Epithelial cell of esophagus (primary cell): ENCODE measurements around the gene TMCO4.

Source experiments
- DNase-seq: peaks from one replicate; pipeline ENCODE4 v3.0.0; 2010; ENCODE audit warnings: low read depth
- H3K4me3 ChIP-seq: 2 replicates; pipeline ENCODE4 v1.5.1; 2011; ENCODE audit warnings: mild to moderate bottlenecking, low read length, control low read depth
- TF ChIP-seq, protein P1 (sequence below): IDR thresholded peaks from 2 replicates; pipeline ENCODE4 v1.5.1; 2011; ENCODE audit warnings: low read depth, mild to moderate bottlenecking, low read length, control low read depth, inconsistent platforms; ENCODE audit not compliant: insufficient read depth; ENCODE audit errors: missing control alignments

TMCO4 gene

DNA sequence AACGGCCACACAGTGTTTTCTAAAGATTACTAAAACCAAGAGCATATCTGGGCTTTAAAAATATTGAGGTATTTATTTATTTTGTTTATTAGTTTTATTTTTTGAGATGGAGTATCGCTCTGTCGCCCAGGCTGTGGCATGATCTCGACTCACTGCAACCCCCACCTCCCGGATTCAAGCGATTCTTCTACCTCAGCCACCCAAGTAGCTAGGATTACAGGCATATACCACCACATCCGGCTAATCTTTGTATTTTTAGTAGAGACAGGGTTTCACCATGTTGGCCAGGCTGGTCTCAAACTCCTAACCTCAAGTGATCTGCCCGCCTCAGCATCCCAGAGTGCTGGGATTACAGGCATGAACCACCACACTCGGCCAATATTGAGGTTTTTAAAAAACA, 23.9 kb downstream of the TMCO4 start:
- TF ChIP-seq, protein P1, sequence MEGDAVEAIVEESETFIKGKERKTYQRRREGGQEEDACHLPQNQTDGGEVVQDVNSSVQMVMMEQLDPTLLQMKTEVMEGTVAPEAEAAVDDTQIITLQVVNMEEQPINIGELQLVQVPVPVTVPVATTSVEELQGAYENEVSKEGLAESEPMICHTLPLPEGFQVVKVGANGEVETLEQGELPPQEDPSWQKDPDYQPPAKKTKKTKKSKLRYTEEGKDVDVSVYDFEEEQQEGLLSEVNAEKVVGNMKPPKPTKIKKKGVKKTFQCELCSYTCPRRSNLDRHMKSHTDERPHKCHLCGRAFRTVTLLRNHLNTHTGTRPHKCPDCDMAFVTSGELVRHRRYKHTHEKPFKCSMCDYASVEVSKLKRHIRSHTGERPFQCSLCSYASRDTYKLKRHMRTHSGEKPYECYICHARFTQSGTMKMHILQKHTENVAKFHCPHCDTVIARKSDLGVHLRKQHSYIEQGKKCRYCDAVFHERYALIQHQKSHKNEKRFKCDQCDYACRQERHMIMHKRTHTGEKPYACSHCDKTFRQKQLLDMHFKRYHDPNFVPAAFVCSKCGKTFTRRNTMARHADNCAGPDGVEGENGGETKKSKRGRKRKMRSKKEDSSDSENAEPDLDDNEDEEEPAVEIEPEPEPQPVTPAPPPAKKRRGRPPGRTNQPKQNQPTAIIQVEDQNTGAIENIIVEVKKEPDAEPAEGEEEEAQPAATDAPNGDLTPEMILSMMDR, result no peak
- DNase-seq, result no peak
- no peak overlapping the region for H3K4me3 ChIP-seq

DNA sequence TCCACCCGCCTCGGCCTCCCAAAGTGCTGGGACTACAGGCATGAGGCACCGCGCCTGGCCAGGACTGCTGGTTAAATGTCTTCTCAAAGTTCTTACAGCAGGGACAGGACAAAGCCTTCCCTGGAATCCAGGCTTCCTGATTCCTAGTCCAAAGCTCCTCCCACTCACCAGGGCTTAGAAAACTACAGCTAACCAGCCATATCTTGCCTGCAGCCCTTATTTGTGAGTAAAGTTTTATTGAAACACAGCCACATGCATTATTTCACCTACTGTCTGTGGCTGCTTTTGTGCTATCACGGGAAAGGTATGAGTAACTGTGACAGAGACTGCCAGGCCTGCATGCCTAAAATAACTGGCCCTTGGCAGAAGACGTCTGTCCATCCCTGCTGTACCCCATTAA, 24.4 kb downstream of the TMCO4 start:
- peak; percentile 23 for DNase-seq
- H3K4me3 ChIP-seq, result no peak overlapping the region
- TF ChIP-seq, protein P1, result no peak

DNA sequence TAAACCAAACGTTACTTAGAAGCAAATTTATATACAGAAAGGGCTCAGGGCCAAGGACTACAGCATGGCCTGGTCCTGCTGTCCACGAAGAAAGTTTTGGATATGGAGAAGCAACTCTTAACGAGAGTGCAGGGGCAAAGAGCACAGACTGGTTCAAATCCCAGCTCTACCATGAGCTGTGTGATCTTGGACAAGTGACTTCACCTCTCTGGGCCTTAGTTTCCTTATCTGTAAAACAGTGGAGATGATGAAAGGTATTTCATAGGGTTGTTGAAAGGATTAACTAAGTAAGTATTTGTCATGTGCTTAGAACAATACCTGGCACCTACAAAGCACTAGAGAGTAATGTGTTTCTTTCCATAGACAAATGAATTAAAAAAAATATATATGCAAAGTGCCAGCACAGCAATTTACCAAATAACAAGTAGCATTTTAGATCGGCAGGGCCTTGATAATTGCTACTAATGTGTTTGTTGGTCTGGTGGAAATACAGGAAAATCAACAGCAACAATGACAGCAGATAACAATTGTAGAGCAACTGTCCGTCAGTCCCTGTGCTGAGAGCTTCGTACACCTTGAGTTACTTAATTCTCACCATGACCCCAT, 25.4 kb downstream of the TMCO4 start:
- no peak overlapping the region for H3K4me3 ChIP-seq
- TF ChIP-seq, protein P1, result no peak
- DNase-seq, result no peak

DNA sequence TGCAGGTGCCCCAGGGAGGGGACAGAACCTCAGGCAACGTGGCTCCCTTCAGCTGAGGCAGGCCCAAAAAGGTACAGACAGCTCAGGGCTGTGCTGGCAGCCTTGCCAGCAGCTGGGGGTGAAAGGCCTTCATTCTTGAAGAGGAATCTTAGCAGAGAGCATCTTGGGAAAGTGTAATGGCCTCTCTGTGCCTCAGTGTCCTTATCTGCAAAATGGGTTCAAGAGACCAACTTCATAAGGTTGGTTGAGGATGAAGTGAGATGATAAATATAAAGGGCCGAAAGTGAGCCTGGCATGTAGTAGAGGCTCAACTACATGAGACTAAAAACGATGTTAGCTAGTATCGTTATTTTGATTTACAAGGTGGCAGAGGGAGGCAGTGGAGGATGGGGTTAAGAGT, 26.2 kb downstream of the TMCO4 start:
- H3K4me3 ChIP-seq, result no peak overlapping the region

DNA sequence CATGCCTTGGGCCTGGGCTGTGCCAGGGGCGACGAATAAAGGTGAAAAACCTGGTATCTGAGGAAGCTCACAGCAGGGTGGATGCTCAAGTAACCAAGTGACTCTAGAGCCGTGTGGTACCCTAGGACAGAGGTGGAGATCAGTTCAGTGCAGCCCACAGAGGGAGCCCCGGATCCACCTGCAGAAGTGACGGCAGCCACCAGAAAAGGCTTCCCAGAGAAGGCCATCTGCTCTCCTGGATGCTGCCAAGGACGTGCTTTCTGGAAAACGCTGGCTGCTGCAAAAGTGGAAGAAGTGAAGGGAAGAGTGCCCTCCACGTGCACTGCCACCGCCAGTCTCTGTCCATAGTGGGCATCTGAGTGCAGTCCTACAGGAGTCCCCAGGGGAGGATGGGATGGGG, 27.7 kb downstream of the TMCO4 start:
- H3K4me3 ChIP-seq, result no peak overlapping the region
- no peak for DNase-seq
- TF ChIP-seq, protein P1, result no peak

More for the DNA sequence above, 26.2 kb downstream of the TMCO4 start:
- TF ChIP-seq, protein P1, result no peak
- DNase-seq, result no peak

DNA sequence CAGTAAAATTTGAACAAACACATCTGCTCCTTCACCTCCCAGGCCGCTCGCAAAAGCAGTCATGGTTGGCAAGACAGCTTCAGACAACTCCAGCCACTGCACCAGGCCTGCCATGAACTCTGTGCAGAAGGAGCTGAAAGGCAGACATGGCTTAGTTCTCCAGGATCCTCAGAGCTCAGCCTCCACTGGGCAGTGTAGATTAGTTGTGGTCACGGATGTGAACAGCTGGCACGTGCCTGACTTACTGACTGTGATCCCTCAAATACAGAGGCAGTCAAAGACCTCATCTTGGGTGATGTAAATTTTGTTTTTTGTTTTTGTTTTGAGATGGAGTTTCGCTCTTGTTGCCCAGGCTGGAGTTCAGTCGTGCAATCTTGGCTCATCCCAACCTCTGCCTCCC, 28.4 kb downstream of the TMCO4 start:
- no peak for DNase-seq
- no peak overlapping the region for H3K4me3 ChIP-seq
- TF ChIP-seq, protein P1, result no peak
